HG02885 (cell line): Measurements from ENCODE around the gene SOX10.
"Not testable (repeated sequence)": the region's sequence is repeated elsewhere in the genome, so short reads cannot be mapped to it uniquely, and the experiment has no call there.

Experiments
- ATAC-seq: cut with Tn5 transposase; IDR thresholded peaks from one replicate; pipeline ENCODE4 v1.9.1; 2021; ENCODE audit warnings: mild to moderate bottlenecking; ENCODE audit not compliant: unreplicated experiment, poor library complexity

The SOX10 gene

GRCh38 chr22:37989146-37990045 is 5.0 kb upstream of the SOX10 start:
- ATAC-seq: no peak

GRCh38 chr22:37986371-37986770 is 2.0 kb upstream of the SOX10 start:
- ATAC-seq: no peak

- no peak for ATAC-seq
Observed at GRCh38 chr22:37985751-37986281, 1.5 kb upstream of the SOX10 start.

DNA sequence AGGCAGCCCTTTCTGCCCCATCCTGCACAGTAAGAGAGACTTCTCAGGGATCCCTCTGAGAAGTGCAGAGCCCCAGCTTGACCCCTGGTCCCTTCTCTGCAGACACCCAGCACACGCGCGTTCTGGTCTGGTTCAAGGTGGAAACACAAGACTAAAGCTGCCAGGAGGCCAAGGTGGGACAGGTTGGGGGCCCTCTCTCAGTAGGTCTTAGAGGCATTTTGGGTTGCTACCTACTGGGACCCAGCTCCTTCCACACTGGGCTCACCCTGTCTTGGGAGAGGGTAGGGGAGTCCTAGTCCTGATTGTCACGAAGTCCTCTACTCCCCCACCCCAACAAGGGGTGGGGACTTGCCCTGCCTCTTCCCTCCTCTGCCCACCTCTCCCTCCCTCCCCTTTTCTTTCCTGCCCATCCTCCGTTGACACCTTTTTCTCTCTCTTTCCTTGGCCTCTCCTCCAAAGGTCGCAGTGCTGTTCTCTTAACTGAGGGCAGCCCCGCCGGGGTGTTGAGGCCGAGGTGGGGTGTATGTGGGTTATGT is 763 bp upstream of the SOX10 start:
- ATAC-seq: no peak

DNA sequence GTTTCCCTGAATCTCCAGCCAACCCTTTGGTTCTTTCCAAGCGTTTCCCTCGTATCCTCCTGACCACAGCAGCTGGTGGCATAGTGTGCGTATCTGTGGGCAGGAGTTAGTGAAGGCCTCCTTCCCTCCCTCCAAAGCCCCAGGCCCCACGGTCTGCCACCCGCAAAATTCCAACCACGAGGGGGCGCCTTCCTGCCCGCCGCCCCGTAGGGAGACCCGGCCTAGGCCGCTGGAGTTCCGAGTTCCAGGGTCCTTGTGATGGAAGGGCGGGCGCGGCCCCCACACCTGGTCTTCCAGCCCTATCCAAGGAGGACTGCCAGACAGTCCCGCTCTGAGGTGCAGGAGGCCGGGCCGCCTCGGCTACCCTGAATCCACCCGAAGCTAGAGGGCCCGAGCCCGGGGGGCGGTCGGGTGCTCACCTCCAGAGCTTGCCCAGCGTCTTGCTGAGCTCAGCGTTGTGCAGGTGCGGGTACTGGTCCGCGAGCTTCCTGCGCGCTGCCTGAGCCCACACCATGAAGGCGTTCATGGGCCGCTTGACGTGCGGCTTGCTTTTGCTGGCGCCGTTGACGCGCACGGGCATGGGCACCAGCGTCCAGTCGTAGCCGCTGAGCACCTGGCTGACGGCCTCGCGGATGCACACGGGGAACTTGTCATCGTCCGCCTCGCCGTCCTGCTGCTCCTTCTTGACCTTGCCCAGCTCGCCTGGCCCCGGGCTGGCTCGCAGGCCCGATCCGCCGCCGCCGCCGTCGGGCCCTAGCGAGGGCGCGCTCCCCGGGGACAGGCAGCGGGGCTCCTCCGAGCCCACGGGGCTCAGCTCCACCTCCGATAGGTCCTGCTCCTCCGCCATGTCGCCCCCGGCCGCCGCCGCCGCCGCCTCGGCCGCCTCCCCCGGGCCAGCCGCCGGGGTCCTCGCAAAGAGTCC is 1.2 kb downstream of the SOX10 start:
- no peak for ATAC-seq

- no peak for ATAC-seq
Observed at GRCh38 chr22:37982151-37982785, 2.1 kb downstream of the SOX10 start.

DNA sequence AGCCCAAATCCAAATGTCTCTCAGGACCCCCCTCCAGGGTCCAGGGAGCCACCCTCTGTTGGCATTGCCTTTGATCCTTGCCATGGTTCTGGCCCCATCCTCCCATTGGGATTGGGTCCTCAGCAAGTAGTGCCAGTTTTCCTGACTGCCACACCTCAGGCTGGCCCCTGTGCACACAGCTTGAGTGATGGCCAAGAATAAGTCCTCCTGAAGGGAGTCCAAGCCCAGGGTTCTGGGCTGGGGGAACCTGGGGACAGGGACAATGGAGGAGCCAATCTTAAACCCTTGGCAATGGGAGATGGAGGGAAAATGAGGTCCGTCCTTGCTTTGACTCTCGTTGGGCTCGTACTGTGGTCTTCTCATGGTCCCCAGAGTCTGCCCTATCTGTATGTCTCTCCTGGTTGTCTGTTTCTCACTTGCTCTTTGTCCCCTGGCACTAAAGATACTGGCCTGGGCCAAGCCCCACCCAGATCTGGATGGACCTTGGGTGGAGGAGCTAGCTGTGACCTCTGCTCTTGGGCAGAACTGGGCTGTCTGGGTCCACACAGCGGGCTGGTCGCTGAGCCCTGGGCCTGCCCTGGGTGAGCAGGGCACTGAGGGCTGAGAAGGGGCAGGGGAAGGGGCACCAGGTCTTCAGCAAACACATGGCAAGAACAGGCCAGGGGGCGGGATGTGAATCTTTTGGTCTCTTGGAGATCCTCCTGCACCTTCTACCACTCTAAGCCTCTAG is 2.9 kb downstream of the SOX10 start:
- ATAC-seq: no peak

DNA sequence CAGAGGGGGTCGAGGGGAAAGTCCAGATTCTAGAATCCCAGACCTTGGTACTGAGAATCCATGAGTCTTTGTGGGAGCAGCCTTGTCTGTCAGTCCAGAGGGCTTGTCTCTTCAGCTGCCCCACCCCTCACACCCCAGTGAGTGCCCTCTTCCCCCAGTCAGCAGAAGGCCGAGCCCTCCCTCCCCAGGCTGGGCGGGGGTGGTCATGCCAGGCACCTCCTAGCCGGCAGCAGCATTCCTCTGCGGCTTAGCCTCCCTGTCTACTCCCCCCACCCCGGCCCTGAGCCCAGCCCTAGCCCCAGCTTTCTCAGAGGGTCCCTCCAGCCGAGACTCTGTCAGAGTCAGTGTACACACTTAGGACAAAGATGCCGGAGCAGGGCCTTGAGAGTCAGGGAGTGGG is 4.6 kb downstream of the SOX10 start:
- ATAC-seq: no peak

DNA sequence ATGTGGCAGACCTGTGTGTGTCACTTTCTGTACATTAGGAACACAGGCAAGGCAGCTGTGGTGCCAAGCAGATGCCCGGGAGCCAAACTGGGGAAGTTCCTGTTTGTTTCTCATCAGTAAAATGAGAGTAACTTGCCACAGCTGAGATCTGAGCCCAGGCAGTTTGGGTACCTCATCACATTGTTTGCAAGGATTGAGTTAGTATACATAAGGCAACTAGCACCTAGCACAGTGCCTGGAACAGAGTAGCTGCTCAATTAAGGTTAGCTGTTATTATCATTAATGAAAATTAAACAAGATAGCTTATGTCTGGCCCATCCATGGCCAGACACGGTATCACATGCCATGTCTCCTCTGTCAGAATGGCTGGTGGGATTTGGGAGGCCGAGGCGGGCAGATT is 7.8 kb downstream of the SOX10 start:
- no peak for ATAC-seq

DNA sequence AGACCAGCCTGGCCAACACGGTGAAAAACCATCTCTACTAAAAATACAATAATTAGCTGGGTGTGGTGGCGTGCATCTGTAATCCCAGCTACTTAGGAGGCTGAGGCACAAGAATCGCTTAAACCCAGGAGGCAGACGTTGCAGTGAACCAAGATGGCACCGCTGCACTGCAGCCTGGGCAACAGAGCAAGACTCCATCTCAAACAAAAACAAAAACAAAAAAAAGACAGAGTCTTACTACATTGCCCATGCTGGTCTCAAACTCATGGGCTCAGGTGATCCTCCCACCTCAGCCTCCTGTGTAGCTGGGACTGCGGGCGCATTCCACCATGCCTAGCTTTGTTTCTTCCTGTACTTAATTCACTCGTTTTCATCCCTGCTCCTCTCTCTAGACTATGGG is 8.3 kb downstream of the SOX10 start:
- not testable (repeated sequence) for ATAC-seq

DNA sequence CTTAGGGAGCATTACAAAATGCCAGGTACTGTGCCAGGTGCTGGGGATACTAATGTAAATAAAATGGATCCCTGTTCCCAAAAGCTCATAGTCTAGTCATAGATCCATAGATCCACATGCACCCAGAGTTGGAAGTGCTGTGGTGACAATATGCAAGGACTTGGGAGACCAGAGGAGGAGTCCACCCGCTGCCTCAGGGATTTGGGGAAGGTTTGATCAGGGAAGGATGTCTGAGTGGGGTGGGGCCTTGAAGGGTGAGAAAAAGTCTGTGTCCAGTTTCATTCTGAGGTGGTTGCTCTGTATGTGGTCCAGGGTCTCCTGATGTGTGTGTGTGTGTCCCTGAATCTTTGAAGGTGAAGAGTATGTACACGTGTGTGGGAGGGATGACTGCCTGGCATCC is 9.2 kb downstream of the SOX10 start:
- no peak for ATAC-seq

DNA sequence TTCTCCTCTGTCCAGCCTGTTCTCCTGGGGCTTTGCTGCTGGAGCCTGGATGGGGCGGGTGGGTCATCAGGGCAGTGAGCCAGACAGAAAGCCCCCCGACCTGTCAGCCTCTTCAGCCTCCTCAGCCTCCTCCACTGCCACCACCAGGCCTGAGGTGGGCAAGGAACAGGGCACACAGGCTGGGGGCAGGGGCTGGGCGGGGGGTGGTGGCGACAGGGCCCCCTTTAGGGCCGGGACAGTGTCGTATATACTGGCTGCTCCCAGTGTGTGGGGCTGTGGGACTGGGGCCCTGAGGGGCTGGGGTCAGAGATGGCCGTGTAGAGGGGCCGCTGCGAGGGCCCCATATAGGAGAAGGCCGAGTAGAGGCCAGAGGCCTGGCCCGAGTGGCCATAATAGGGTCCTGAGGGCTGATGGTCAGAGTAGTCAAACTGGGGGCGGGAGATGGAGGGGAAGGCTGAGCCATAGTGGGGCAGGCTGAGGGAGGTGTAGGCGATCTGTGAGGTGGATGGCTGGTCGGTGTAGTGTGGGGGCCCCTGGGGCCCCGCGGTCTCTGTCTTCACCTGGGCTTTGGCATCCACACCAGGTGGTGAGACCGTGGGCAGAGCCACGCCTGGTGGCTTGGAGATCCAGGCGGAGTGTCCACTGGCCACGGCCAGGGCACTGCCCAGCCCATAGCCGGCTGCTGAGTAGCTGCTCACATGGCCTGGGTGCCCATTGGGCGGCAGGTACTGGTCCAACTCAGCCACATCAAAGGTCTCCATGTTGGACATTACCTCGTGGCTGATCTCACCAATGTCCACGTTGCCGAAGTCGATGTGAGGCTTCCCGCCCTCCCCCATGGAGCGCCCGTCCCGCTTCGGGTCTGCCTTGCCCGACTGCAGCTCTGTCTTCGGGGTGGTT is 10.8 kb downstream of the SOX10 start:
- ATAC-seq: no peak

GRCh38 chr22:37972527-37972926 is 11.8 kb downstream of the SOX10 start:
- ATAC-seq: no peak

- ATAC-seq: no peak
Observed at GRCh38 chr22:37971475-37972434, 12.6 kb downstream of the SOX10 start.

GRCh38 chr22:37970864-37971263 is 13.5 kb downstream of the SOX10 start:
- no peak for ATAC-seq

- no peak for ATAC-seq
Observed at GRCh38 chr22:37968452-37969251, 15.7 kb downstream of the SOX10 start.
